CD14-positive monocyte (primary cell): Measurements from ENCODE around the gene DIS3L2. TPM values are rescaled to one million over a fixed set of nuclear protein-coding genes. Genes with fewer than 3 reads are reported as not detected.
A peak's percentile ranks its signal among the peaks of the same experiment; 100 is the strongest.

Experiments
- DNase-seq, 3 donors: peaks; one replicate each; pipeline ENCODE4 v3.0.0-alpha.2; 2011 to 2022
- H2AFZ ChIP-seq: 2 replicates; pipeline ENCODE4 v1.6.0; 2012; ENCODE audit warnings: mild to moderate bottlenecking, low read depth, low read length, inconsistent platforms; ENCODE audit not compliant: insufficient read depth, poor library complexity, severe bottlenecking
- H3K27ac ChIP-seq, 2 donors: 1 replicate in 1 of 2; 2 replicates in 1 of 2; pipeline ENCODE4 v1.5.1; 2012 to 2013; ENCODE audit warnings: low read length in 2 of 2, control low read depth in 1 of 2, inconsistent platforms in 1 of 2, low read depth in 1 of 2, mild to moderate bottlenecking in 1 of 2
- H3K27me3 ChIP-seq, 2 donors: one replicate each; pipeline versions ENCODE4 v1.6.0 to v1.6.1; 2011 to 2013; ENCODE audit warnings: low read length in 2 of 2; ENCODE audit not compliant: control insufficient read depth in 2 of 2, insufficient read depth in 2 of 2
- H3K36me3 ChIP-seq, 2 donors: replicated peaks in 1 of 2; 1 replicate in 1 of 2; 2 replicates in 1 of 2; pipeline versions ENCODE4 v1.5.1 to v1.6.1; 2012 to 2013; ENCODE audit warnings: low read length in 2 of 2, control low read depth in 1 of 2, inconsistent platforms in 1 of 2, mild to moderate bottlenecking in 1 of 2; ENCODE audit not compliant: insufficient read depth in 2 of 2, control insufficient read depth in 1 of 2
- H3K4me1 ChIP-seq, 2 donors: 1 replicate in 1 of 2; 2 replicates in 1 of 2; pipeline versions ENCODE4 v1.5.1 to v1.6.1; 2012 to 2013; ENCODE audit warnings: low read length in 2 of 2, control low read depth in 1 of 2, inconsistent platforms in 1 of 2, mild to moderate bottlenecking in 1 of 2, moderate library complexity in 1 of 2; ENCODE audit not compliant: insufficient read depth in 2 of 2, control insufficient read depth in 1 of 2
- H3K4me2 ChIP-seq: replicated peaks from 2 replicates; pipeline ENCODE3; 2012; ENCODE audit warnings: low read length, moderate library complexity, mild to moderate bottlenecking; ENCODE audit not compliant: poor library complexity, severe bottlenecking; ENCODE audit errors: extremely low read depth
- H3K4me3 ChIP-seq, 3 experiments: fragments of 200-600 bp in 1 of 3; sonication (generic) in 1 of 3; replicated peaks in 1 of 3; 1 replicate in 2 of 3; 2 replicates in 1 of 3; pipeline ENCODE4 v1.5.1; 2011 to 2013; ENCODE audit warnings: low read length in 3 of 3, mild to moderate bottlenecking in 3 of 3, control low read depth in 2 of 3, low read depth in 2 of 3, inconsistent platforms in 1 of 3, moderate library complexity in 1 of 3
- H3K79me2 ChIP-seq: 2 replicates; pipeline ENCODE4 v1.6.0; 2012; ENCODE audit warnings: mild to moderate bottlenecking, control low read depth, inconsistent platforms, low read length, moderate library complexity; ENCODE audit not compliant: insufficient read depth
- H3K9ac ChIP-seq: 2 replicates; pipeline ENCODE4 v1.6.0; 2017; ENCODE audit warnings: low read length, mild to moderate bottlenecking; ENCODE audit not compliant: insufficient read depth, poor library complexity, severe bottlenecking
- H3K9me3 ChIP-seq, 2 donors: replicated peaks in 1 of 2; 1 replicate in 1 of 2; 2 replicates in 1 of 2; pipeline versions ENCODE4 v1.5.1 to v1.6.1; 2012 to 2013; ENCODE audit warnings: low read length in 2 of 2, control low read depth in 1 of 2; ENCODE audit not compliant: control insufficient read depth in 1 of 2, insufficient read depth in 1 of 2
- H4K20me1 ChIP-seq: 2 replicates; pipeline ENCODE4 v1.6.0; 2012; ENCODE audit warnings: mild to moderate bottlenecking, low read length, control low read depth, moderate library complexity; ENCODE audit not compliant: insufficient read depth
- H3K27ac Mint-ChIP-seq, 7 donors: one replicate each; pipeline ENCODE4 v1.8.0; 2020; ENCODE audit warnings: mild to moderate bottlenecking in 7 of 7, mixed read lengths in 7 of 7, moderate library complexity in 6 of 7, inconsistent platforms in 2 of 7
- H3K27me3 Mint-ChIP-seq, 3 donors: one replicate each; pipeline ENCODE4 v1.8.0; 2021 to 2022; ENCODE audit warnings: low read depth in 3 of 3, mild to moderate bottlenecking in 3 of 3, mixed read lengths in 3 of 3, moderate library complexity in 3 of 3, inconsistent platforms in 1 of 3
- H3K36me3 Mint-ChIP-seq, 2 donors: one replicate each; pipeline ENCODE4 v1.8.0; 2020; ENCODE audit warnings: mixed read lengths in 2 of 2, inconsistent platforms in 1 of 2, mild to moderate bottlenecking in 1 of 2
- H3K4me1 Mint-ChIP-seq: one replicate; pipeline ENCODE4 v1.8.0; 2020; ENCODE audit warnings: mild to moderate bottlenecking, mixed read lengths
- H3K4me3 Mint-ChIP-seq, 2 donors: one replicate each; pipeline ENCODE4 v1.8.0; 2020; ENCODE audit warnings: mild to moderate bottlenecking in 2 of 2, mixed read lengths in 2 of 2, moderate library complexity in 1 of 2
- H3K9me3 Mint-ChIP-seq, 7 donors: one replicate each; pipeline ENCODE4 v1.8.0; 2020 to 2022; ENCODE audit warnings: mixed read lengths in 7 of 7, mild to moderate bottlenecking in 6 of 7, moderate library complexity in 6 of 7, inconsistent platforms in 2 of 7
- CTCF ChIP-seq: fragments of 200-600 bp; IDR thresholded peaks from one replicate; pipeline ENCODE4 v1.8.0; 2022; ENCODE audit warnings: antibody characterized with exemption, mild to moderate bottlenecking
- WGBS: methylation state at CpG from one replicate; pipeline ENCODE4 v1.1.5; 2013; ENCODE audit warnings: missing lambda C conversion rate; ENCODE audit not compliant: insufficient coverage; 5-methylcytosine and 5-hydroxymethylcytosine counted together
- intact Hi-C, 2 donors: fragments of 100-400 bp; cut with micrococcal nuclease; formaldehyde crosslinking; loops; one replicate each; pipeline versions ENCODE4 v1.15.0 to v1.15.1; 2023
- polyA plus RNA-seq, 3 donors: library from polyadenylated mRNA; depleted of rRNA in 1 of 3; unstranded in 2 of 3; stranded (reverse) in 1 of 3; fragments of 300-500 nt in 2 of 3; fragments of >200 nt in 1 of 3; fragmentation: Illumina TruSeq in 2 of 3; gene quantifications; 1 replicate in 2 of 3; 2 replicates in 1 of 3; pipeline ENCODE4 v1.2.3, GENCODE V29; 2012 to 2021

DIS3L2 gene
- polyA plus RNA-seq, 3 donors = 6.0 to 21.7 (median 6.4) TPM

- Histone ChIP-seq H4K20me1 (peaks cover 31% of the 10 kb centered on the region), H2AFZ (no peak overlapping the region), H3K79me2 (peaks cover 4% of the 10 kb centered on the region), H3K4me2 (no peak overlapping the region), H3K4me3 (no peak overlapping the region), H3K27ac (no peak overlapping the region), H3K9me3 (no peaks in the 10 kb centered on the region), H3K27me3 (no peaks in the 10 kb centered on the region), H3K9ac (no peak overlapping the region), H3K4me1 (no peaks in the 10 kb centered on the region), H3K36me3 (no peaks in the 10 kb centered on the region)
- no peaks in the 10 kb centered on the region for H3K27me3 Mint-ChIP-seq
- WGBS = no CpG with 5 or more reads among the region's 2 CpGs
- no peak for TF ChIP-seq CTCF
- intact Hi-C loops = no loop called here
- no peak overlapping the region for H3K4me3 Mint-ChIP-seq
- no peak for DNase-seq
- peak overlapping the region in 2 of 7 donors; percentile 10 to 55 for H3K27ac Mint-ChIP-seq
- peaks cover 0 to 5% of the 10 kb centered on the region in 2 donors for H3K36me3 Mint-ChIP-seq
- no peaks in the 10 kb centered on the region for H3K9me3 Mint-ChIP-seq
- H3K4me1 Mint-ChIP-seq = peaks cover 2% of the 10 kb centered on the region
Observed at GRCh38 chr2:231996797-231997540, 35.5 kb downstream of the DIS3L2 start.

- DNase-seq = no peak
Observed at GRCh38 chr2:231998046-231998445, 36.5 kb downstream of the DIS3L2 start.

More at GRCh38 chr2:231998046-231998445, 36.5 kb downstream of the DIS3L2 start:
- Histone ChIP-seq H4K20me1 (peaks cover 27% of the 10 kb centered on the region), H3K4me1 (no peaks in the 10 kb centered on the region), H3K27ac (no peak overlapping the region), H2AFZ (no peak overlapping the region), H3K79me2 (peaks cover 4% of the 10 kb centered on the region), H3K9ac (no peak overlapping the region), H3K27me3 (no peaks in the 10 kb centered on the region), H3K9me3 (no peaks in the 10 kb centered on the region), H3K4me3 (no peak overlapping the region), H3K36me3 (no peaks in the 10 kb centered on the region), H3K4me2 (no peak overlapping the region)
- Mint-ChIP-seq H3K27me3 (no peaks in the 10 kb centered on the region), H3K4me1 (peaks cover 2% of the 10 kb centered on the region), H3K4me3 (no peak overlapping the region), H3K9me3 (no peaks in the 10 kb centered on the region), H3K27ac (no peak overlapping the region), H3K36me3 (peaks cover 0 to 2% of the 10 kb centered on the region in 2 donors)
- intact Hi-C loops = no loop called here
- no peak for TF ChIP-seq CTCF
